Nephron (organoid): ENCODE results near the gene KSR2.
"Not testable (repeated sequence)": the region's sequence is repeated elsewhere in the genome, so short reads cannot be mapped to it uniquely, and the experiment has no call there.

Experiments
- H3K27ac Mint-ChIP-seq, 3 experiments: 2 replicates each; pipeline ENCODE4 v1.8.0; 2020; ENCODE audit warnings: mixed read lengths in 3 of 3, mild to moderate bottlenecking in 2 of 3, moderate library complexity in 1 of 3
- H3K27me3 Mint-ChIP-seq: 2 replicates; pipeline ENCODE4 v1.8.0; 2021; ENCODE audit warnings: low read depth, mild to moderate bottlenecking, moderate library complexity, mixed read lengths
- H3K36me3 Mint-ChIP-seq: 2 replicates; pipeline ENCODE4 v1.8.0; 2020; ENCODE audit warnings: low read depth, mixed read lengths
- H3K4me1 Mint-ChIP-seq: 2 replicates; pipeline ENCODE4 v1.8.0; 2020; ENCODE audit warnings: mixed read lengths
- H3K4me3 Mint-ChIP-seq, 3 experiments: 2 replicates each; pipeline ENCODE4 v1.8.0; 2020; ENCODE audit warnings: mild to moderate bottlenecking in 3 of 3, mixed read lengths in 3 of 3, moderate library complexity in 2 of 3
- H3K9me3 Mint-ChIP-seq: 2 replicates; pipeline ENCODE4 v1.8.0; 2020; ENCODE audit warnings: mixed read lengths
- CTCF ChIP-seq, 3 experiments: fragments of 200-600 bp; sonication (generic); IDR thresholded peaks; one replicate each; pipeline ENCODE4 v1.5.0; 2021; ENCODE audit warnings: antibody characterized with exemption in 3 of 3; ENCODE audit not compliant: unreplicated experiment in 3 of 3

Gene KSR2

GRCh38 chr12:117878605-117879004 is 90.2 kb downstream of the KSR2 start:
- peaks cover 10% of the 10 kb centered on the region for H3K4me1 Mint-ChIP-seq
- no peaks in the 10 kb centered on the region for H3K36me3 Mint-ChIP-seq
- no peak overlapping the region for H3K4me3 Mint-ChIP-seq
- no peaks in the 10 kb centered on the region for H3K9me3 Mint-ChIP-seq
- H3K27ac Mint-ChIP-seq = no peak overlapping the region
- no peak for TF ChIP-seq CTCF (IDR thresholded peaks at IDR 0.05; ENCODE audit: unreplicated experiment in 3 of 3)
- H3K27me3 Mint-ChIP-seq = peaks cover 20% of the 10 kb centered on the region

- TF ChIP-seq CTCF (IDR thresholded peaks at IDR 0.05; ENCODE audit: unreplicated experiment in 3 of 3) = no peak
- Mint-ChIP-seq H3K27ac (no peak overlapping the region), H3K27me3 (peaks cover 18% of the 10 kb centered on the region), H3K9me3 (no peaks in the 10 kb centered on the region), H3K36me3 (no peaks in the 10 kb centered on the region), H3K4me3 (no peak overlapping the region), H3K4me1 (peaks cover 10% of the 10 kb centered on the region)
Measured at GRCh38 chr12:117876436-117876816, 92.4 kb downstream of the KSR2 start.

GRCh38 chr12:117875744-117876435 is 92.9 kb downstream of the KSR2 start:
- Mint-ChIP-seq H3K9me3 (no peaks in the 10 kb centered on the region), H3K4me3 (no peak overlapping the region), H3K36me3 (no peaks in the 10 kb centered on the region), H3K27ac (no peak overlapping the region), H3K4me1 (peaks cover 10% of the 10 kb centered on the region), H3K27me3 (peaks cover 17% of the 10 kb centered on the region)
- TF ChIP-seq CTCF (IDR thresholded peaks at IDR 0.05; ENCODE audit: unreplicated experiment in 3 of 3) = no peak

GRCh38 chr12:117874842-117875434 is 93.9 kb downstream of the KSR2 start:
- no peak overlapping the region for H3K27ac Mint-ChIP-seq
- H3K4me3 Mint-ChIP-seq = no peak overlapping the region
- H3K36me3 Mint-ChIP-seq = no peaks in the 10 kb centered on the region
- no peaks in the 10 kb centered on the region for H3K9me3 Mint-ChIP-seq
- TF ChIP-seq CTCF (IDR thresholded peaks at IDR 0.05; ENCODE audit: unreplicated experiment in 3 of 3) = peak; percentile 87 to 95 (median 88)
- peaks cover 10% of the 10 kb centered on the region for H3K4me1 Mint-ChIP-seq
- peaks cover 17% of the 10 kb centered on the region for H3K27me3 Mint-ChIP-seq

GRCh38 chr12:117874198-117874597 is 94.6 kb downstream of the KSR2 start:
- not testable (repeated sequence) for H3K4me1 Mint-ChIP-seq, H3K27ac Mint-ChIP-seq, H3K9me3 Mint-ChIP-seq, H3K36me3 Mint-ChIP-seq, H3K4me3 Mint-ChIP-seq
- H3K27me3 Mint-ChIP-seq = peaks cover 17% of the 10 kb centered on the region

GRCh38 chr12:117872546-117873169 is 96.1 kb downstream of the KSR2 start:
- peaks cover 10% of the 10 kb centered on the region for H3K4me1 Mint-ChIP-seq
- no peak for TF ChIP-seq CTCF (IDR thresholded peaks at IDR 0.05; ENCODE audit: unreplicated experiment in 3 of 3)
- no peak overlapping the region for H3K27ac Mint-ChIP-seq
- no peaks in the 10 kb centered on the region for H3K9me3 Mint-ChIP-seq
- peaks cover 17% of the 10 kb centered on the region for H3K27me3 Mint-ChIP-seq
- H3K36me3 Mint-ChIP-seq = no peaks in the 10 kb centered on the region
- no peak overlapping the region for H3K4me3 Mint-ChIP-seq
